Activated T-cell treated with anti-CD3 and anti-CD28 coated beads, Interleukin-2, amount 50 U/mL, for 24 hours (primary cell): ENCODE results near the gene AGO4.

Experiments used
- DNase-seq: peaks from one replicate; pipeline ENCODE4 v3.0.0-alpha.2; 2020
- H3K27ac Mint-ChIP-seq: 2 replicates; pipeline ENCODE4 v1.8.0; 2020; ENCODE audit warnings: mild to moderate bottlenecking, mixed read lengths
- H3K27me3 Mint-ChIP-seq: 2 replicates; pipeline ENCODE4 v1.8.0; 2020; ENCODE audit warnings: mixed read lengths
- H3K36me3 Mint-ChIP-seq: 2 replicates; pipeline ENCODE4 v1.8.0; 2020; ENCODE audit warnings: low read depth, mixed read lengths
- H3K4me1 Mint-ChIP-seq: 2 replicates; pipeline ENCODE4 v1.8.0; 2020; ENCODE audit warnings: low read depth, mixed read lengths
- H3K4me3 Mint-ChIP-seq: 2 replicates; pipeline ENCODE4 v1.8.0; 2020; ENCODE audit warnings: mild to moderate bottlenecking, moderate library complexity, mixed read lengths
- H3K9me3 Mint-ChIP-seq: 2 replicates; pipeline ENCODE4 v1.8.0; 2020; ENCODE audit warnings: mixed read lengths

Gene AGO4

GRCh38 chr1:35844826-35845225 lies 37.0 kb downstream of the AGO4 start:
- no peaks in the 10 kb centered on the region for H3K27me3 Mint-ChIP-seq
- H3K4me3 Mint-ChIP-seq, result no peak overlapping the region
- no peak overlapping the region for H3K27ac Mint-ChIP-seq
- DNase-seq, result no peak
- H3K9me3 Mint-ChIP-seq, result no peaks in the 10 kb centered on the region
- H3K36me3 Mint-ChIP-seq, result peaks cover 32% of the 10 kb centered on the region
- H3K4me1 Mint-ChIP-seq, result no peaks in the 10 kb centered on the region

DNA sequence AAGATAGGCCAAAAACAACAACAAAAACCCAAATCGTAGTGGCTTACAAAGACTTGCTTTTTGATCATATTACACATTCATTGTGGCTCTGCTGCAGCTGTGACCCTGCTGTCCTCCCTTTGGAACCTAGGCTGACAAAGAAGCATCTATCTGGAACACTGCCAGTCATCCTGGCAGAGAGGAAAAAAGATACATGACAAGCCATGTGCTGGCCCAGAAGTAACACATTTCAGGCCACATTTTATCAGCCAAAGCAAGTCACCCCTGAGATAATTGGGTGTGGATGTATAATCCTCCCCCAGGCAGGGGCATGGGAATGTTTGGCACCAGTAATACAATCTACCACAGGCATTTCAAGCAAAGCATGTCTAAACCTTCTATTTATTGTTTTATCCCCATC lies 38.0 kb downstream of the AGO4 start:
- Mint-ChIP-seq H3K4me1 (no peaks in the 10 kb centered on the region), H3K9me3 (no peaks in the 10 kb centered on the region), H3K27me3 (no peaks in the 10 kb centered on the region), H3K27ac (no peak overlapping the region), H3K36me3 (peaks cover 38% of the 10 kb centered on the region), H3K4me3 (no peak overlapping the region)
- no peak for DNase-seq

- H3K27ac Mint-ChIP-seq, result no peak overlapping the region
- H3K4me3 Mint-ChIP-seq, result no peak overlapping the region
- no peaks in the 10 kb centered on the region for H3K9me3 Mint-ChIP-seq
- peaks cover 26% of the 10 kb centered on the region for H3K36me3 Mint-ChIP-seq
- no peaks in the 10 kb centered on the region for H3K27me3 Mint-ChIP-seq
- DNase-seq, result no peak
- H3K4me1 Mint-ChIP-seq, result no peaks in the 10 kb centered on the region
These were observed 40.2 kb downstream of the AGO4 start for GRCh38 chr1:35847935-35848565.

GRCh38 chr1:35850051-35850450 lies 42.2 kb downstream of the AGO4 start:
- H3K4me1 Mint-ChIP-seq, result no peaks in the 10 kb centered on the region
- peaks cover 39% of the 10 kb centered on the region for H3K36me3 Mint-ChIP-seq

GRCh38 chr1:35850716-35851115 lies 42.9 kb downstream of the AGO4 start:
- DNase-seq, result no peak
- H3K9me3 Mint-ChIP-seq, result no peaks in the 10 kb centered on the region
- no peaks in the 10 kb centered on the region for H3K4me1 Mint-ChIP-seq
- no peak overlapping the region for H3K27ac Mint-ChIP-seq
- H3K36me3 Mint-ChIP-seq, result peaks cover 41% of the 10 kb centered on the region
- no peaks in the 10 kb centered on the region for H3K27me3 Mint-ChIP-seq
- H3K4me3 Mint-ChIP-seq, result no peak overlapping the region

More at GRCh38 chr1:35850051-35850450, 42.2 kb downstream of the AGO4 start:
- no peak overlapping the region for H3K4me3 Mint-ChIP-seq
- no peak for DNase-seq
- no peak overlapping the region for H3K27ac Mint-ChIP-seq
- H3K27me3 Mint-ChIP-seq, result no peaks in the 10 kb centered on the region
- H3K9me3 Mint-ChIP-seq, result no peaks in the 10 kb centered on the region

DNA sequence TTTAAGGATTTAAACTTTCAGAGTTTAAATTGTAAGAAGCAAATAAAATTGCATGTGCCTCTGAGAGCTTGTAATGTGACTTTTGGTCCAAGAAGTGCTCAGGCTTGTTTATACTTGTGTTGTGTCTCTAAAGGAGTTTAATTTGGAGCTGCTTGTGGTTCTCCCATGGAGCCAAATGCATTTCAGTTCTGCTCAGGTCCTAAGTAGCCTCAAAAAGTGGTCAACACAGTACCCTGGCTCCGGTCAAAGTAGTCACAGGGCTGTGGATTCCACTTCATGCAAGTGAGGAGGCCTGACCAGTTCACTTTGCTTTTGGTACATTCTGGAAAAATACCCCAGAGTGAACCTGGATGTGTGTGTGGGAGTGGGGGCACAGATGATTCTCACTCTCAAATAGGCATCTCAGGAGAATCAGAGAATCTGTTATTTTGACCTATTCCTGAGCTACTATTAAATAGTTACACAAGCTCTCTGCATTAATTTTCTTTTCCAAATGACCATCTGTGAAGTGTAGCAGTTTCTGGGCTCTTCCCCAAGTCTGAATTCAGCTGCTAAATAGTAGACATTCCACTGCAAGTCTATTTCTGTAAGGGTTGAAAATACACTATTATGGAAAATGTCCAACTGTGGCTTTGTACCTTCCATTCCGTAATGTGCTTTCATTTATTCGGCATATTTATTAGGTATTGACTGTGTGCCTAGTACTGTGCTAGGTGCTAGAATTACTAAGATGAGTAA lies 43.5 kb downstream of the AGO4 start:
- peaks cover 43% of the 10 kb centered on the region for H3K36me3 Mint-ChIP-seq
- H3K4me1 Mint-ChIP-seq, result no peaks in the 10 kb centered on the region
- H3K4me3 Mint-ChIP-seq, result no peak overlapping the region
- no peaks in the 10 kb centered on the region for H3K9me3 Mint-ChIP-seq
- H3K27ac Mint-ChIP-seq, result no peak overlapping the region
- H3K27me3 Mint-ChIP-seq, result no peaks in the 10 kb centered on the region
- no peak for DNase-seq

- Mint-ChIP-seq H3K36me3 (peaks cover 43% of the 10 kb centered on the region), H3K4me3 (no peak overlapping the region), H3K27ac (no peak overlapping the region), H3K27me3 (no peaks in the 10 kb centered on the region), H3K9me3 (no peaks in the 10 kb centered on the region), H3K4me1 (no peaks in the 10 kb centered on the region)
- no peak for DNase-seq
These were observed 44.4 kb downstream of the AGO4 start for GRCh38 chr1:35852241-35852640.

GRCh38 chr1:35854989-35855700 lies 47.3 kb downstream of the AGO4 start:
- no peaks in the 10 kb centered on the region for H3K9me3 Mint-ChIP-seq
- no peak for DNase-seq
- H3K36me3 Mint-ChIP-seq, result peaks cover 40% of the 10 kb centered on the region
- no peak overlapping the region for H3K27ac Mint-ChIP-seq
- H3K4me1 Mint-ChIP-seq, result no peaks in the 10 kb centered on the region
- no peak overlapping the region for H3K4me3 Mint-ChIP-seq
- H3K27me3 Mint-ChIP-seq, result no peaks in the 10 kb centered on the region

GRCh38 chr1:35856964-35857363 lies 49.1 kb downstream of the AGO4 start:
- Mint-ChIP-seq H3K9me3 (no peaks in the 10 kb centered on the region), H3K4me3 (no peak overlapping the region), H3K4me1 (no peaks in the 10 kb centered on the region), H3K27me3 (no peaks in the 10 kb centered on the region), H3K27ac (no peak overlapping the region), H3K36me3 (peaks cover 29% of the 10 kb centered on the region)
- DNase-seq, result no peak

GRCh38 chr1:35857830-35858229 lies 50.0 kb downstream of the AGO4 start:
- H3K4me1 Mint-ChIP-seq, result no peaks in the 10 kb centered on the region
- DNase-seq, result no peak
- H3K9me3 Mint-ChIP-seq, result no peaks in the 10 kb centered on the region

DNA sequence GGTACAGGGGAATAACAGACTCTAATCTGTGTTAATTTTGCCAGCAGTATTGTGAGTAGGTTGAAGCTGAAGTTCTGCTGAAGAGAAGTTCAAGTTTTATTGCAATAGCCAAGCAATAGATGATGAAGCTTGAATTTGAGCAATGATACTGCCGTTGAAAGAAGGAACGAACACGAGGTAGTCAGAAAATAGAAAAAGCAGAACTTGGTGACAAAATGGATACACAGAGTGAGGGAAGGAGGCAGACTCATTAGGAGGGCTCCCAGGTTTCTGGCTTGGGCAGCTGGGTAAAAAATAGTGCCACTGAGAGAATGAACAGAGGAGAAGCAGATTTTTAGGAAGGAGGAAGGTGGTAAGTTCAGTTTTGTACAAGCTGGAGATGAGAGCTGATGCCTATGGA lies 52.9 kb downstream of the AGO4 start:
- Mint-ChIP-seq H3K9me3 (no peaks in the 10 kb centered on the region), H3K27me3 (no peaks in the 10 kb centered on the region), H3K36me3 (peaks cover 6% of the 10 kb centered on the region), H3K27ac (no peak overlapping the region), H3K4me3 (no peak overlapping the region), H3K4me1 (no peaks in the 10 kb centered on the region)
- no peak for DNase-seq

More at GRCh38 chr1:35857830-35858229, 50.0 kb downstream of the AGO4 start:
- Mint-ChIP-seq H3K4me3 (no peak overlapping the region), H3K27ac (no peak overlapping the region), H3K36me3 (peaks cover 27% of the 10 kb centered on the region), H3K27me3 (no peaks in the 10 kb centered on the region)

GRCh38 chr1:35863136-35863535 lies 55.3 kb downstream of the AGO4 start:
- H3K9me3 Mint-ChIP-seq, result no peaks in the 10 kb centered on the region
- DNase-seq, result no peak
- H3K27me3 Mint-ChIP-seq, result no peaks in the 10 kb centered on the region
- no peak overlapping the region for H3K27ac Mint-ChIP-seq
- H3K36me3 Mint-ChIP-seq, result no peaks in the 10 kb centered on the region
- H3K4me1 Mint-ChIP-seq, result no peaks in the 10 kb centered on the region
- no peak overlapping the region for H3K4me3 Mint-ChIP-seq

- Mint-ChIP-seq H3K4me3 (no peak overlapping the region), H3K27me3 (no peaks in the 10 kb centered on the region), H3K9me3 (no peaks in the 10 kb centered on the region), H3K27ac (no peak overlapping the region), H3K36me3 (no peaks in the 10 kb centered on the region), H3K4me1 (no peaks in the 10 kb centered on the region)
- DNase-seq, result no peak
These were observed 56.2 kb downstream of the AGO4 start for GRCh38 chr1:35863881-35864625.

DNA sequence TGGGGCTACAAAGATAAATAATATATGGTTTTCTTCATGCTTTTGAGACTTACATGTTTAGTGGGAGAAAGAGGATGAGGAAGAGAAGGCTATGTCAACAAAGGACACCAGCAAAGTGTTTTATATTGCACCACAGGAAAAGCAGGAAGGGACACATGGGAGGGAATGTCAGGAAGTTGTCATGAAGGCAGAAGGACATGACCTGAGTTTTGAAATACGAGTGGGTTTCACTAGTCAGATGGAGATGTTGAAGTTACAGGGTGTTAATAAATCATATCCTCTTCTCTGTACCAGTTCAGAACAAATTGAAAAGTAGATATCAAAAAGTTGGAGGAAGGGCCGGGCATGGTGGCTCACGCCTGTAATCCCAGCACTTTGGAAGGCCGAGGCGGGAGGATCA lies 57.0 kb downstream of the AGO4 start:
- Mint-ChIP-seq H3K36me3 (no peaks in the 10 kb centered on the region), H3K4me1 (no peaks in the 10 kb centered on the region), H3K27ac (no peak overlapping the region), H3K27me3 (no peaks in the 10 kb centered on the region), H3K4me3 (no peak overlapping the region), H3K9me3 (no peaks in the 10 kb centered on the region)
- DNase-seq, result no peak
